ENCODE results near the gene DDX54. TPM values are rescaled to one million over a fixed set of nuclear protein-coding genes. Genes with fewer than 3 reads are reported as not detected.
A peak's percentile ranks its signal among the peaks of the same experiment; 100 is the strongest.

DDX54 gene
- 69.4 TPM for polyA plus RNA-seq (2013, experiment 1 of 2; ENCODE audit: insufficient read length)
- 69.4 TPM for polyA plus RNA-seq (2013, experiment 2 of 2; ENCODE audit: insufficient read length)

GRCh38 chr12:113185180-113186032 lies at the start of gene DDX54, which contains the start of gene RITA1:
DDX54 (minus strand) TSS chr12:113185478; CDS start chr12:113185451, 27 bp downstream.
RITA1 (plus strand) TSS chr12:113185721; CDS start chr12:113186747, 1,026 bp downstream.
- peak; percentile 67 for DNase-seq

- no peak for DNase-seq
Observed at GRCh38 chr12:113234483-113234882, 49.2 kb upstream of the DDX54 start.

GRCh38 chr12:113233967-113234366 lies 48.7 kb upstream of the DDX54 start:
- DNase-seq, result no peak

GRCh38 chr12:113232840-113233585 lies 47.7 kb upstream of the DDX54 start:
- no peak for DNase-seq

GRCh38 chr12:113232089-113232839 lies 47.0 kb upstream of the DDX54 start:
- DNase-seq, result no peak

GRCh38 chr12:113231235-113232088 lies 46.2 kb upstream of the DDX54 start:
- peak; percentile 84 for DNase-seq

GRCh38 chr12:113230315-113231234 lies 45.3 kb upstream of the DDX54 start:
- no peak for DNase-seq

- no peak for DNase-seq
Observed at GRCh38 chr12:113228394-113229028, 43.2 kb upstream of the DDX54 start.

- no peak for DNase-seq
Observed at GRCh38 chr12:113227686-113228391, 42.6 kb upstream of the DDX54 start.

- no peak for DNase-seq
Observed at GRCh38 chr12:113226696-113227568, 41.7 kb upstream of the DDX54 start.

- no peak for DNase-seq
Observed at GRCh38 chr12:113224955-113225354, 39.7 kb upstream of the DDX54 start.

- DNase-seq, result peak; percentile 86
Observed at GRCh38 chr12:113222730-113223531, 37.7 kb upstream of the DDX54 start.

GRCh38 chr12:113221997-113222729 lies 36.9 kb upstream of the DDX54 start:
- no peak for DNase-seq

- peak; percentile 100 for DNase-seq
Observed at GRCh38 chr12:113221181-113221996, 36.1 kb upstream of the DDX54 start, which contains the start of gene TPCN1. TPCN1 (plus strand) TSS chr12:113221464; CDS start chr12:113226853, 5,389 bp downstream.

GRCh38 chr12:113220593-113221180 lies 35.4 kb upstream of the DDX54 start:
- DNase-seq, result no peak

Data from fibroblast of skin of abdomen (primary cell).